Measurements from ENCODE around the gene MRPL55.

The MRPL55 gene

DNA sequence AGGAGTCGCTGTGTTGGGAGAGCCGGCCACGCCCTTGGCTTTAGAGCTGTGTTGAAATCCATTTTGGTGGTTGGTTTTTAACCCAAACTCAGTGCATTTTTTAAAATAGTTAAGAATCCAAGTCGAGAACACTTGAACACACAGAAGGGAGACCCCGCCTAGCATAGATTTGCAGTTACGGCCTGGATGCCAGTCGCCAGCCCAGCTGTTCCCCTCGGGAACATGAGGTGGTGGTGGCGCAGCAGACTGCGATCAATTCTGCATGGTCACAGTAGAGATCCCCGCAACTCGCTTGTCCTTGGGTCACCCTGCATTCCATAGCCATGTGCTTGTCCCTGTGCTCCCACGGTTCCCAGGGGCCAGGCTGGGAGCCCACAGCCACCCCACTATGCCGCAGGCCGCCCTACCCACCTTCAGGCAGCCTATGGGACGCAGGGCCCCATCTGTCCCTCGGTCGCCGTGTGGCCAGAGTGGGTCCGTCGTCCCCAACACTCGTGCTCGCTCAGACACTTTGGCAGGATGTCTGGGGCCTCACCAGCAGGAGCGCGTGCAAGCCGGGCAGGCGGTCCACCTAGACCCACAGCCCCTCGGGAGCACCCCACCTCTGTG, 10.7 kb downstream of the MRPL55 start:
- no peak for DNase-seq

GRCh38 chr1:228097333-228098081, 11.6 kb downstream of the MRPL55 start:
- DNase-seq: no peak

GRCh38 chr1:228096416-228097332, 12.4 kb downstream of the MRPL55 start:
- DNase-seq: no peak

GRCh38 chr1:228095938-228096337, 13.2 kb downstream of the MRPL55 start:
- DNase-seq: no peak

DNA sequence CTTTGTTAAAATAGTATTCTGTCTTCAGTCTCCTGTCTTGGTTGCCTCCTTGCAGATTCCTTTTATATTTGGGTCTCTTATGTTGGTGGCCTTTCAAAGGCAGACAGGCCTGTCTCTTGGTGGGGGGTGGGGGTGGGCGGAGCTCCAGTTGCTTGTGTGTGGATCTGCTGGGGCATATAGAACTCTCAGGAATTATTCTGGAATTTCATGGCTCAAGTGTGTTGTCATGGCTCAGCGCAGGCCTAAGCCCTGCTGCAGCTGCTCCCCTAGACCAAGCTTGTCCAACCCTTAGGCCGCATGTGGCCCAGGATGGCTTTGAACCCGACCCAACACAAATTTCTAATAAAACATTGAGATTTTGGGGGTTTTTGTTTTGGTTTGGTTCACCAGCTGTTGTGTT, 13.9 kb downstream of the MRPL55 start:
- no peak for DNase-seq

DNA sequence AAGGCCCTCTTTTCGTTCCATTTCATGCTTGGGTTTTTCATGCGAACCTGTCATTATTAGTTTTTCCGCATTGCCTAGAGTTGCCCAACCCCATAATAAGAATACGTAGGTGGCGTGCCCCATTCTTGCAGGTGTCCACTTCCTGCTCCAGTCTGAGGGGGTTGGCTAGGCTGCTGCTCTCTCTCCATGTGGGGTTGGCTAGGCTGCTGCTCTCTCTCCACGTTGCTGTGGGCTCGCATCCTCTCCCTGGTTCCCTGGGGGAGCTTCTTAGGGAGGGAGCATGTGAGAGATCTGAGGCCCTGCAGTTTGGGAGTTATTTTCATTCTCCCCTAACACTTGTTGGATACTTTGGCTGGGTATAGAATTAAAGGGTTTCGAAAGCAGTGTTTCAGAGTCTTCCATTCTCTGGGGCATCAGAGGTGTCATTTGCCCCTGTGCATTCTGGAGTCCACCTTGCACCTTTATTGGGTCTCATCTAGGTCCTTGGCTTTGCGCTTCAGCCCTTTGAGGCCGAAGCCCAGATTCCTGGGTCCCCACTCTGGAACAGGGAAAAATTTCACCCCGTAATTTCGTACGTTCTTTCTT, 14.6 kb downstream of the MRPL55 start:
- DNase-seq: no peak

- DNase-seq: no peak
These were observed 15.8 kb downstream of the MRPL55 start for GRCh38 chr1:228093050-228093906.

DNA sequence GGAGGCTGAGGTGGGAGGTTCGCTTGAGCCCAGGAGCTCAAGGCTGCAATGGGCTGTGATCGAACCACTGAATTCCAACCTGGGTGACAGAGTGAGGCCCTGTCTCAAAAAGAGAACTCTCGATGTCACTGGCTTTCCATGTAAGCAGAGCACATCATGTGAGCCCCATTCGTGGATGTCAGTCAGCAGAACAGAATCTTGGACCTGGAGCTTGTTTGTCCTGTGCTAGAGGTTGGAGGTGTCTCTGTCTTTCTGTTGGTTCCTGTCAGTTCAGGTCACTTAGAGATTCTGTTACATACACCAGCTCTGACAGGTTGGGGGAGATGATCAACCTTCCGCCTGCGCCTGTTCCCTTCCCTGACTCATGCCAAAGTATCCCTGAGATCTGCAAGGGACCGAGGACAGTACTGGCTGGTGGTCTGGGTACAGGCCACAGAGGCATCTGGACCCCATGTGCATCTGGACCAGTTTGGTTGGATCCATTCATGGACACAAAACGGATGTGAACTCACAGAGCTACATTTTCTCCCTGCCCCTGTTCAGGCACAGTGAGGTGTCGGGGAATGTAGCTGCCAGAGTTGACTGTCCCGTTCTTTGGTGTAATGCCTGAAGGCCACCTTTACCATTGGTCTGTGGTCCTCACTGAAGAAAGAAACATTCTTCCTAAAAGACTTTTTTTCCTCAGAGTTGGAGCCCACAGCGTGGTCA, 16.6 kb downstream of the MRPL55 start:
- no peak for DNase-seq

GRCh38 chr1:228091084-228091483, 18.0 kb downstream of the MRPL55 start:
- DNase-seq: no peak

GRCh38 chr1:228090613-228091081, 18.5 kb downstream of the MRPL55 start:
- DNase-seq: no peak

GRCh38 chr1:228089519-228090380, 19.3 kb downstream of the MRPL55 start:
- DNase-seq: no peak

DNA sequence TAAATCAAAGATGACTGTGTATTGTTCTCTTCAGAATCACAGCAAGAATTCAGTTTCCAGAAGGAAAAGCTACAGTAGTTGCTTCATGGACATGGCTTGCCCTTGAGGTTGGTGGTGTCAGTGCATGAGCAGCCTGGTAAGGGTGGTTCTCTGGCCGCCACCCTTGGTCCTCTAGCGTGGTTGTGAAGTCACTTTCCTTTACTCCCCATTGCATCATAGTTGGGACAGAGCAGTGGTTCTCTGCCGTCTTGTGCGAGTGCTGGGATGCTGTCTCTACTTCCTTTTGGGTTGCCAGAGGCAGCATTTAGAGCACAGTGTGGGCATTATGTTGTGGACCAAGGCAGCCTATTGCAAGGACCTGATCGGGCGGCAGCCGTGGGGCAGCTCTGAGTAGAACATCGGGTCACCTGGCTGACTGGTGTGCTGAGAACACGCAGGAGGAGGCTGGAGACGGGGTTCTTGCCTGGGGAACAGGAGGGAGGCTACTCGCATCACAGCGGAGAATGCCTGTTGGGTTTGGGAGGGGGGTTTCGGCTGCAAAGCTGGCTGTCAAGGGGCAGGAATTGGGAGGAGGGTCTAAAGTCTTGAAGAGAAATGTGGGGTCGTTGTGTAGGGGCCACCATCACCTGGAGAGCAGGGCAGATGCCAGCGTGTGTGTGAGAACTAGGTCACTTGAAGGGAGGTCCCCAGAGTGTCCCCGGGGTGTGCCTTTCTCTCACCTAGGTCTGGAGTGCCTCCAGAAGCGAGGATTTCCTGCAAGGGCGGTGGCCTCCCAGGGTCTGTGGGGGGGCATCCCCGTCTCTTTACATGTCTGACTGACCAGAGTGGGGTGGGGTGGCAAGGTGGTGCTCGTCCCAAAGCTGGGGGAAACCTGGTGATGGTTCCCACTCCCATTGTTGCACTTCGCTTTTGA, 20.3 kb downstream of the MRPL55 start:
- no peak for DNase-seq

DNA sequence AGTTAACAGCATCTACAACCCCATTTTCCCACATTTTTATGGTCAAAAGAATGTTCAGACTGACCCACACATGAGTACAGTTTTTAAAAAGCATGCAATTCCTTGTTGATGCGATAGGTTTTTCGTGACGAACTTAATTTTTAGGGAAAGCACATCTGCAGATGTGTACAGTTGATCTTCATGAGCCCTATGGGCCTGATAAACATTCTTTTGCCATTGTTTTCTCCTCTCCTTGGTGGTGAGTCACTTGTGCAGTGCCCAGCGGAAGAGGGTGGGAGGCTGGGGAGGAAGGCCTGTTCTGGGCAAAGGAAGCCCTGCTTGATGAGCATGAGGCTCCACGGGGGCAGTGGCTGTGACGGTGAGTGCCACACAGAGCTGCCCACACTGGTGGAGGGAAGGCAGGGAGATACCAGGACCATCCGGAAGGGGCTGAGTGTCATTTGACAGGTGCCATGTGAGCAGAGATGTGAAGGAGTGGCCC, 21.3 kb downstream of the MRPL55 start:
- peak; percentile 56 for DNase-seq

DNA sequence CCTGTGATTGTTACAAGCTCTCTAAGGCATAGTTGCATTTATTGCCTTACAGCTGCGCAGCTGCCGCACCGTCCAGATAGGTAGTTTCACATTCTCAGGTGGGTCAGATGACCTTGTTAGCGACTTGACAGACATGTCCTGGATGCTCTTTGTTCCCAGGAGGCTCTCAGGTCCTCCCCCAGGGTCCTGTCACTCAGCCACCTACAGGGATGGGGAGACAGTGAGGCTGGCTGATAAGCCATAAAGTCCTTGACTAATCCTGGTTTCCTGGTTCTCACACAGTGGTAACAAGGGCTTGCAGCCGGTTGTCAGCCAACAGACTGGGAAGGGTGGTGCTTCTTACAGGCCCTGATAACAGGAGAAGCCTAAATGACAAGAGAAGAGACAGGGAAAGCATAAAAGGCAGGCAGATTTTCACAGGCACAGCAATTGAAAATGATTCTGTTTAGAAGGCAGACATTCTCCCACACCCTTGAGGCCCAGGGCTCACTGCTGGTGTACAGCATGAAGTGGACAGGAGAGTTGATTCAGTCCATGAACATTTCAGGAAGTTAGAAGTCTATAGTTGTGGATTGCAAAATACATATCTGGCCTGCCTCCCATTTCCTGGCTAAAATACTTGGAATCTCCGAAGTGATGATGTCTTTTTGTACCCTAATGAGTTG, 23.7 kb downstream of the MRPL55 start:
- DNase-seq: peak; percentile 71

DNA sequence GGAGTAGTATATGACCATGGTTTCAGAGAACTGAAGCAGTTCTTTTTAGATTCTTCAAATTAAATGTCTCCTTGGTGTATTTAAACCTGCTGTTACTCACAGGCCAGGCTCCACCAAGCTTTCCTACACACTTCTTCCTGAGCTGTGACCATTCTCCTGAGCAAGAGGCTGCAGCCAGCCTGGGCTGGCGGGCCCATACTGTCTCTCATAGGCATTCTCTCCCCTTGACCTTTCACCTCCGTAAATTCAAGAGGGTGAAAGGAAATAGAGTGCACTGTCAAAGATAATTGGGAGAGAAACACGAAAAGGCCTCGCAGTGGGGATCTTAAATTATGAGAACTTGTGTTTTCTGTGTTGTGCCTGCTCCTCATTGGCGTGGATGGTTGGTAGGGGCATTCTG, 24.3 kb downstream of the MRPL55 start:
- DNase-seq: no peak

DNA sequence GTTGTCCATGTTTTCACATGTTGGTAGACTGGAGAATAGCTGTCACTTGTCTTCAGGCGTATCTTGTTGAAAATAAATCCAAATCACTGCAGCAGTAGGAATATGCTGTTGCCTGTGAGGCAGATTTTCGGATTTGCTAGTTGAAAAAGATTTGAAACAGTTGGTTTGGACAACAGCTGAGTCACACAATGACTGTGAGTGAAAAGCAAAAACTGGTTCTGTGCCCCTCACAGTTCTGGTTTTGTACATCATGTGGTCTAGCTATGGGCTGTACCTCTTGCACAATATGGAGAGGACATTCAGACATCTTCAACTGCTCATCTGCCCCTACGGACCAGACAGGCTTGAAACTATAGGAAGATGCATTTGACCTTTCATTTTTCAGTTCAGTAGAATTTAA, 24.8 kb downstream of the MRPL55 start:
- peak; percentile 65 for DNase-seq

DNA sequence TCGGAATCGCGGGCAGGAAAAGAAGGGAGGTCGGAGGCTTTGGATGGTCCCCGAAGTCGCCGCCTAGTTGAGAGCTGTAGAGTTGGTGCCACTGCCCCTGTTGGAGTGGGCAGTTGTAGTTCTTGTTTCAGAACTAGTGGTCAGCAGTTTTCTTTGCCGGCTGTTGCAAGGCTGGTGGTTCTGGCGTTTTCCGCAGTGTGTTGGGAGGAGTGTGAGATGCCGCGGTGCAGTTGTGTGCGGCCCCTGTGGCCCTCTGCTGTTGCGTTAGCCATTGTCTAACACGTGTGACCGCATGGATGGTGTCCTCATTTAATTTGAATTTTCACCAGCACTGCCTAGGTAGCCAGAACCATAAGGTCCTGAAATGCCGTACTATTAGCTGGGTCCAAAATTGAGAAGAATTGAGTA, 25.2 kb downstream of the MRPL55 start:
- DNase-seq: no peak
